ENCODE measurements around the gene KCNE3. TPM values are rescaled to one million over a fixed set of nuclear protein-coding genes. Genes with fewer than 3 reads are reported as not detected.

Gene KCNE3
- total and polyA plus RNA-seq, 4 donors: 0.97 to 17.9 (median 8.2) TPM

- 2 to 4% methylated on average over 8 of the region's 8 CpGs for WGBS, 2 donors
- DNase-seq (no peak), ATAC-seq (ENCODE audit: low FRiP score) (no peak)
- H3K27me3 ChIP-seq (ENCODE audit: control insufficient read depth in 1 of 2, insufficient read depth in 2 of 2, low read length in 1 of 2): no peaks in the 10 kb centered on the region
- intact Hi-C loops (cut with DNase I): loop anchor here in 1 of 2 donors (5.0 kb wide), 2 partner anchors 46 to 121 kb away; partner anchors contain the start of gene PGM2L1
- H3K27ac ChIP-seq (ENCODE audit: low read depth in 1 of 2, low read length in 2 of 2): peak overlapping the region; percentile 36 to 82
- H3K4me3 ChIP-seq (ENCODE audit: low read length in 2 of 2): no peak overlapping the region
- H3K4me1 ChIP-seq (ENCODE audit: control insufficient read depth in 1 of 2, insufficient read depth in 2 of 2, low read length in 2 of 2): peaks cover 0 to 12% of the 10 kb centered on the region in 2 donors
- no peaks in the 10 kb centered on the region for H3K36me3 ChIP-seq (ENCODE audit: control insufficient read depth in 1 of 2, insufficient read depth in 2 of 2, low read length in 1 of 2)
- no peaks in the 10 kb centered on the region for H3K9me3 ChIP-seq (ENCODE audit: control insufficient read depth, low read length)
Observed at GRCh38 chr11:74443071-74443864, 24.1 kb downstream of the KCNE3 start.

GRCh38 chr11:74442636-74443035, 24.7 kb downstream of the KCNE3 start:
- H3K27ac ChIP-seq (ENCODE audit: low read depth in 1 of 2, low read length in 2 of 2): no peak overlapping the region
- intact Hi-C loops (cut with DNase I): loop anchor here in 1 of 2 donors (5.0 kb wide), 2 partner anchors 45 to 120 kb away; partner anchors contain the start of gene PGM2L1
- no peak overlapping the region for H3K4me3 ChIP-seq (ENCODE audit: low read length in 2 of 2)
- WGBS, 2 donors: 5 to 8% methylated on average over 3 of the region's 3 CpGs
- ATAC-seq (ENCODE audit: low FRiP score): no peak
- no peaks in the 10 kb centered on the region for H3K36me3 ChIP-seq (ENCODE audit: control insufficient read depth in 1 of 2, insufficient read depth in 2 of 2, low read length in 1 of 2)
- H3K4me1 ChIP-seq (ENCODE audit: control insufficient read depth in 1 of 2, insufficient read depth in 2 of 2, low read length in 2 of 2): peaks cover 0 to 12% of the 10 kb centered on the region in 2 donors
- no peaks in the 10 kb centered on the region for H3K27me3 ChIP-seq (ENCODE audit: control insufficient read depth in 1 of 2, insufficient read depth in 2 of 2, low read length in 1 of 2)
- no peaks in the 10 kb centered on the region for H3K9me3 ChIP-seq (ENCODE audit: control insufficient read depth, low read length)
- DNase-seq: no peak

DNA sequence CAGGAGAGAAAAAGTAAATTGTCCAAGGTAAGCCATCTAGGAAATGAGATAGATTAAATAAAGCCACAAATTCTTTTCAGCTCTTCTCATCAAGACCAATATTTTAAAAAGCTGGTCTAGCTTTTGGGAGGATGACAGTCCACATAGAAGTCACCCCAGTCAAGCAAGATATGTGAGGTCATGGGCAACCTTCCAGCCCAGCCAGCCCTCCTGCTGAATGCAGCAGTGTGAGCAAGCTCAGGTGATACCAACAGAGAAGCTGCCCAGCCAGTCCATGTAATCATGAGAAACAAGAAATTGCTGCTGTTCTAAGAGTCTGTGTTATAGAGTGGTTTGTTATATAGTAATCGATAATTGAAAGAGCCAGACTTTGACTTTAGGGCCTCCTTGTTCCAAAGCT, 28.7 kb downstream of the KCNE3 start:
- no peak overlapping the region for H3K4me3 ChIP-seq (ENCODE audit: low read length in 2 of 2)
- peaks cover 0 to 6% of the 10 kb centered on the region in 2 donors for H3K4me1 ChIP-seq (ENCODE audit: control insufficient read depth in 1 of 2, insufficient read depth in 2 of 2, low read length in 2 of 2)
- H3K36me3 ChIP-seq (ENCODE audit: control insufficient read depth in 1 of 2, insufficient read depth in 2 of 2, low read length in 1 of 2): no peaks in the 10 kb centered on the region
- DNase-seq (no peak), ATAC-seq (ENCODE audit: low FRiP score) (no peak)
- 99 to 100% methylated on average over 1 of the region's 1 CpG for WGBS, 2 donors
- no peaks in the 10 kb centered on the region for H3K27me3 ChIP-seq (ENCODE audit: control insufficient read depth in 1 of 2, insufficient read depth in 2 of 2, low read length in 1 of 2)
- H3K27ac ChIP-seq (ENCODE audit: low read depth in 1 of 2, low read length in 2 of 2): no peak overlapping the region
- intact Hi-C loops (cut with DNase I): no loop called here
- H3K9me3 ChIP-seq (ENCODE audit: control insufficient read depth, low read length): no peaks in the 10 kb centered on the region

- Histone ChIP-seq H3K4me1 (ENCODE audit: control insufficient read depth in 1 of 2, insufficient read depth in 2 of 2, low read length in 2 of 2) (no peaks in the 10 kb centered on the region), H3K36me3 (ENCODE audit: control insufficient read depth in 1 of 2, insufficient read depth in 2 of 2, low read length in 1 of 2) (no peaks in the 10 kb centered on the region), H3K4me3 (ENCODE audit: low read length in 2 of 2) (no peak overlapping the region), H3K27ac (ENCODE audit: low read depth in 1 of 2, low read length in 2 of 2) (no peak overlapping the region), H3K27me3 (ENCODE audit: control insufficient read depth in 1 of 2, insufficient read depth in 2 of 2, low read length in 1 of 2) (no peaks in the 10 kb centered on the region), H3K9me3 (ENCODE audit: control insufficient read depth, low read length) (no peaks in the 10 kb centered on the region)
- intact Hi-C loops (cut with DNase I): no loop called here
- ATAC-seq (ENCODE audit: low FRiP score): no peak
- DNase-seq: no peak
- WGBS, 2 donors: 95 to 98% methylated on average over 1 of the region's 1 CpG
Observed at GRCh38 chr11:74437441-74438042, 29.8 kb downstream of the KCNE3 start.

DNA sequence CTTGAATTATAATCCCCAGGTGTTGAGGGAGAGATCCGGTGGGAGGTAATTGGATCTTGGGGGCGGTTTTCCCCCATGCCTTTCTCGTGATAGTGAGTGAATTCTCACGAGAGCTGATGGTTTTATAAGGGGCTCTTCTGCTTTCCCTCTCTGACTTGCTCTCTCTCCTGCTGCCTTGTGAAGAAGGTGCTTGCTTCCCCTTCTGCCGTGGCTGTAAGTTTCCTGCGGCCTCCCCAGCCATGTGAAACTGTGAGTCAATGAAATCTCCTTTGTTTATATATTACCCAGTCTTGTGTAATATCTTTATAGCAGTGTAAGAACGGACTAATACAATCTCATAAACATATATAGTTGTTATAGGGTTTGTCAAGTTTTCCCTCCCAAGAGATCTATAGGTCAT, 32.8 kb downstream of the KCNE3 start:
- intact Hi-C loops (cut with DNase I): no loop called here
- H3K9me3 ChIP-seq (ENCODE audit: control insufficient read depth, low read length): no peaks in the 10 kb centered on the region
- H3K4me3 ChIP-seq (ENCODE audit: low read length in 2 of 2): no peak overlapping the region
- ATAC-seq (ENCODE audit: low FRiP score) (no peak), DNase-seq (no peak)
- 65 to 68% methylated on average over 7 of the region's 7 CpGs for WGBS, 2 donors
- H3K36me3 ChIP-seq (ENCODE audit: control insufficient read depth in 1 of 2, insufficient read depth in 2 of 2, low read length in 1 of 2): no peaks in the 10 kb centered on the region
- H3K4me1 ChIP-seq (ENCODE audit: control insufficient read depth in 1 of 2, insufficient read depth in 2 of 2, low read length in 2 of 2): no peaks in the 10 kb centered on the region
- no peak overlapping the region for H3K27ac ChIP-seq (ENCODE audit: low read depth in 1 of 2, low read length in 2 of 2)
- no peaks in the 10 kb centered on the region for H3K27me3 ChIP-seq (ENCODE audit: control insufficient read depth in 1 of 2, insufficient read depth in 2 of 2, low read length in 1 of 2)

GRCh38 chr11:74429205-74429604, 38.1 kb downstream of the KCNE3 start:
- intact Hi-C loops (cut with DNase I): no loop called here
- DNase-seq: no peak
- no peaks in the 10 kb centered on the region for H3K36me3 ChIP-seq (ENCODE audit: control insufficient read depth in 1 of 2, insufficient read depth in 2 of 2, low read length in 1 of 2)
- H3K4me1 ChIP-seq (ENCODE audit: control insufficient read depth in 1 of 2, insufficient read depth in 2 of 2, low read length in 2 of 2): no peaks in the 10 kb centered on the region
- H3K4me3 ChIP-seq (ENCODE audit: low read length in 2 of 2): no peak overlapping the region
- no peak overlapping the region for H3K27ac ChIP-seq (ENCODE audit: low read depth in 1 of 2, low read length in 2 of 2)
- no peak for ATAC-seq (ENCODE audit: low FRiP score)
- no peaks in the 10 kb centered on the region for H3K27me3 ChIP-seq (ENCODE audit: control insufficient read depth in 1 of 2, insufficient read depth in 2 of 2, low read length in 1 of 2)
- 67 to 68% methylated on average over 3 of the region's 3 CpGs for WGBS, 2 donors
- H3K9me3 ChIP-seq (ENCODE audit: control insufficient read depth, low read length): peaks cover 1% of the 10 kb centered on the region

- no peak for DNase-seq
- H3K4me3 ChIP-seq (ENCODE audit: low read length in 2 of 2): no peak overlapping the region
- H3K27me3 ChIP-seq (ENCODE audit: control insufficient read depth in 1 of 2, insufficient read depth in 2 of 2, low read length in 1 of 2): no peaks in the 10 kb centered on the region
- no peaks in the 10 kb centered on the region for H3K36me3 ChIP-seq (ENCODE audit: control insufficient read depth in 1 of 2, insufficient read depth in 2 of 2, low read length in 1 of 2)
- no peak for ATAC-seq (ENCODE audit: low FRiP score)
- H3K9me3 ChIP-seq (ENCODE audit: control insufficient read depth, low read length): peaks cover 1% of the 10 kb centered on the region
- H3K27ac ChIP-seq (ENCODE audit: low read depth in 1 of 2, low read length in 2 of 2): no peak overlapping the region
- no peaks in the 10 kb centered on the region for H3K4me1 ChIP-seq (ENCODE audit: control insufficient read depth in 1 of 2, insufficient read depth in 2 of 2, low read length in 2 of 2)
- intact Hi-C loops (cut with DNase I): no loop called here
- 90 to 92% methylated on average over 4 of the region's 4 CpGs for WGBS, 2 donors
Observed at GRCh38 chr11:74427384-74427886, 39.9 kb downstream of the KCNE3 start.

DNA sequence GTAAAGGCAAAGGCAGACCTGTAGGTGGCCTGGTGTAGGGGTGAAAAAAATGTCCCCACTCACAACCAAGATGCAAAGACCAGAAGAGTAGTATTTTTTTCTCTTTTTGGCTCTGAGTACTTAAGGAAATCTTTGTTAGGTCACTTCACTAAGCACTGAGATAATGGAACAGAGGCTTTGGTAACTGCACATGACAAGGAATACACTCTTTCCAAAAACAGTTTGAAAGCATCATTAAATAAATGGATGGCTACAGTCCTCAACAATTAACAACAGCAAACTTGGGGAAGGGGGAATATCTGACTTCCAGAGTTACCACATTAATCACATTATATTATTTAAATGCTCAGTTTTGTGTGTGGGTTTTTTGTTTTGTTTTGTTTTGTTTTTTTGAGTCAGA, 42.2 kb downstream of the KCNE3 start:
- Histone ChIP-seq H3K4me3 (ENCODE audit: low read length in 2 of 2) (no peak overlapping the region), H3K27ac (ENCODE audit: low read depth in 1 of 2, low read length in 2 of 2) (no peak overlapping the region), H3K36me3 (ENCODE audit: control insufficient read depth in 1 of 2, insufficient read depth in 2 of 2, low read length in 1 of 2) (no peaks in the 10 kb centered on the region), H3K9me3 (ENCODE audit: control insufficient read depth, low read length) (peaks cover 1% of the 10 kb centered on the region), H3K27me3 (ENCODE audit: control insufficient read depth in 1 of 2, insufficient read depth in 2 of 2, low read length in 1 of 2) (no peaks in the 10 kb centered on the region), H3K4me1 (ENCODE audit: control insufficient read depth in 1 of 2, insufficient read depth in 2 of 2, low read length in 2 of 2) (no peaks in the 10 kb centered on the region)
- DNase-seq (no peak), ATAC-seq (ENCODE audit: low FRiP score) (no peak)
- intact Hi-C loops (cut with DNase I): no loop called here

DNA sequence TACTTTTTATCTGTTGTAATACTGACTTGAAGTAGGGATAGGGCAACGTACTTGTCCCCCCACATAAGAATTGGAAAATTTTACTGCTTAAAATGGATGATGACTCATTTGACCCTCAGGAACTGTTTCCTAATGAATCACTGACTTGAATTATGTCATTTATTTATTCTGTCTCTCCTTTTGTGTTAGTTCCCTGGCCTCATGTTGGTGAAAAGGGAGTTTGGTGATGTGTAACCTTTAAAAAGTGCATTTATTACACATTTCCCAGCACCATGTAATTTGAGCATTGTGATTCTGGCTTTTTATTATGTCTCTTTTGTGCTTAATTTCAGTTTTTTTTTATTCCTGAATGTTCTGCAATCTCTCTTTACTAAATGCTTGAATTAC, 48.8 kb downstream of the KCNE3 start:
- Histone ChIP-seq H3K9me3 (ENCODE audit: control insufficient read depth, low read length) (no peaks in the 10 kb centered on the region), H3K27me3 (ENCODE audit: control insufficient read depth in 1 of 2, insufficient read depth in 2 of 2, low read length in 1 of 2) (no peaks in the 10 kb centered on the region), H3K4me3 (ENCODE audit: low read length in 2 of 2) (no peak overlapping the region), H3K36me3 (ENCODE audit: control insufficient read depth in 1 of 2, insufficient read depth in 2 of 2, low read length in 1 of 2) (no peaks in the 10 kb centered on the region), H3K27ac (ENCODE audit: low read depth in 1 of 2, low read length in 2 of 2) (peak overlapping the region in 1 of 2 donors; percentile 67), H3K4me1 (ENCODE audit: control insufficient read depth in 1 of 2, insufficient read depth in 2 of 2, low read length in 2 of 2) (peaks cover 3% of the 10 kb centered on the region in 2 donors)
- ATAC-seq (ENCODE audit: low FRiP score) (peak; percentile 74), DNase-seq (no peak)
- 3% methylated on average over 1 of the region's 1 CpG for WGBS, 2 donors
- intact Hi-C loops (cut with DNase I): no loop called here
